HepG2 (cell line): ENCODE results near the gene CD68. TPM values are rescaled to one million over a fixed set of nuclear protein-coding genes. Genes with fewer than 3 reads are reported as not detected.

Experiments used
- CBX5 ChIP-seq: sonication (generic); formaldehyde crosslinking; IDR thresholded peaks from 2 replicates; pipeline ENCODE4 v1.4.0; 2020; ENCODE audit warnings: missing genetic modification reagents, borderline replicate concordance
- FOXJ3 ChIP-seq: sonication (generic); formaldehyde crosslinking; IDR thresholded peaks from 2 replicates; pipeline ENCODE4 v1.4.0; 2020; ENCODE audit warnings: missing genetic modification reagents, mild to moderate bottlenecking, borderline replicate concordance
- HHEX ChIP-seq: IDR thresholded peaks from 2 replicates; pipeline ENCODE4 v1.6.1; 2016; ENCODE audit warnings: control low read depth
- ISX ChIP-seq: sonication (generic); formaldehyde crosslinking; conservative IDR thresholded peaks from 2 replicates; pipeline ENCODE4 v1.5.0; 2020; ENCODE audit warnings: missing genetic modification reagents
- MEF2D ChIP-seq: sonication (generic); formaldehyde crosslinking; IDR thresholded peaks from 2 replicates; pipeline ENCODE4 v1.5.1; 2020; ENCODE audit warnings: mild to moderate bottlenecking, missing genetic modification reagents
- NFATC3 ChIP-seq: sonication (generic); formaldehyde crosslinking; IDR thresholded peaks from 2 replicates; pipeline ENCODE4 v1.5.1; 2020; ENCODE audit warnings: mild to moderate bottlenecking, missing genetic modification reagents
- PCBP2 ChIP-seq: fragments of 200-400 bp; formaldehyde crosslinking; optimal IDR thresholded peaks from 2 replicates; pipeline ENCODE3; 2018; ENCODE audit warnings: low read length, low read depth; ENCODE audit not compliant: poor library complexity, severe bottlenecking
- SIX1 ChIP-seq: sonication (generic); formaldehyde crosslinking; IDR thresholded peaks from 2 replicates; pipeline ENCODE4 v1.4.0; 2020; ENCODE audit warnings: missing genetic modification reagents, borderline replicate concordance
- SMAD9 ChIP-seq: sonication (generic); formaldehyde crosslinking; IDR thresholded peaks from 2 replicates; pipeline ENCODE4 v1.5.1; 2020; ENCODE audit warnings: mild to moderate bottlenecking, missing genetic modification reagents
- ZBTB20 ChIP-seq: sonication (generic); formaldehyde crosslinking; IDR thresholded peaks from 2 replicates; pipeline ENCODE4 v1.8.1; 2023; ENCODE audit warnings: missing genetic modification reagents, low read depth, mild to moderate bottlenecking, borderline replicate concordance
- ZBTB38 ChIP-seq: sonication (generic); formaldehyde crosslinking; IDR thresholded peaks from 2 replicates; pipeline ENCODE4 v1.5.1; 2020; ENCODE audit warnings: mild to moderate bottlenecking, missing genetic modification reagents
- ZBTB7A ChIP-seq: sonication (generic); formaldehyde crosslinking; IDR thresholded peaks from 2 replicates; pipeline ENCODE4 v1.8.0; 2022; ENCODE audit warnings: mild to moderate bottlenecking, missing genetic modification reagents
- ZFP90 ChIP-seq: sonication (generic); formaldehyde crosslinking; IDR thresholded peaks from 2 replicates; pipeline ENCODE4 v1.8.0; 2022; ENCODE audit warnings: missing genetic modification reagents, mild to moderate bottlenecking, inconsistent platforms, borderline replicate concordance
- ZNF251 ChIP-seq: sonication (generic); formaldehyde crosslinking; IDR thresholded peaks from 2 replicates; pipeline ENCODE4 v1.9.0; 2021; ENCODE audit warnings: mild to moderate bottlenecking, missing genetic modification reagents
- ZNF44 ChIP-seq: sonication (generic); formaldehyde crosslinking; IDR thresholded peaks from 2 replicates; pipeline ENCODE4 v1.5.1; 2020; ENCODE audit warnings: mild to moderate bottlenecking, missing genetic modification reagents
- ZNF607 ChIP-seq: sonication (generic); formaldehyde crosslinking; IDR thresholded peaks from 2 replicates; pipeline ENCODE4 v1.5.1; 2020; ENCODE audit warnings: missing genetic modification reagents, mild to moderate bottlenecking, borderline replicate concordance
- ZNF619 ChIP-seq: sonication (generic); formaldehyde crosslinking; IDR thresholded peaks from 2 replicates; pipeline ENCODE4 v1.4.0; 2020; ENCODE audit warnings: mild to moderate bottlenecking, missing genetic modification reagents
- polyA plus RNA-seq, 8 experiments: library from polyadenylated mRNA; depleted of rRNA in 3 of 8; stranded (reverse) in 7 of 8; unstranded in 1 of 8; fragments of >200 nt; fragmentation: Illumina TruSeq in 4 of 8; extraction: Trizol in 4 of 8; gene quantifications; 2 replicates each; pipeline versions ENCODE4 v1.2.1 to v1.2.3, GENCODE V29; 2011 to 2016; ENCODE audit warnings: low read depth in 4 of 8, missing spikeins in 1 of 8, mixed read lengths in 1 of 8; ENCODE audit not compliant: insufficient read depth in 1 of 8
- total RNA-seq, 5 experiments: library from RNA; depleted of rRNA; stranded (reverse); fragments of >200 nt; fragmentation: Illumina TruSeq; extraction: Trizol; gene quantifications; 2 replicates each; pipeline ENCODE4 v1.2.3, GENCODE V29; 2016; ENCODE audit warnings: low read depth in 1 of 5
- TF ChIP-seq, protein P1 (sequence below): sonication (generic); formaldehyde crosslinking; IDR thresholded peaks from 2 replicates; pipeline ENCODE4 v1.4.0; 2020; ENCODE audit warnings: missing genetic modification reagents, borderline replicate concordance
- TF ChIP-seq, protein P2 (sequence below): sonication (generic); formaldehyde crosslinking; IDR thresholded peaks from 2 replicates; pipeline ENCODE4 v1.5.1; 2020; ENCODE audit warnings: mild to moderate bottlenecking, missing genetic modification reagents, moderate library complexity
- TF ChIP-seq, protein P3 (sequence below): sonication (generic); formaldehyde crosslinking; IDR thresholded peaks from 2 replicates; pipeline ENCODE4 v1.5.0; 2020; ENCODE audit warnings: mild to moderate bottlenecking, missing genetic modification reagents
- TF ChIP-seq, protein P4 (sequence below): sonication (generic); formaldehyde crosslinking; IDR thresholded peaks from 2 replicates; pipeline ENCODE4 v1.4.0; 2020; ENCODE audit warnings: missing genetic modification reagents, borderline replicate concordance

Gene CD68
- total and polyA plus RNA-seq, 2 of the 13 experiments (the other 11 are each of a cell fraction or from before 2014, with no cell fraction given), result 10.3 to 104 TPM

DNA sequence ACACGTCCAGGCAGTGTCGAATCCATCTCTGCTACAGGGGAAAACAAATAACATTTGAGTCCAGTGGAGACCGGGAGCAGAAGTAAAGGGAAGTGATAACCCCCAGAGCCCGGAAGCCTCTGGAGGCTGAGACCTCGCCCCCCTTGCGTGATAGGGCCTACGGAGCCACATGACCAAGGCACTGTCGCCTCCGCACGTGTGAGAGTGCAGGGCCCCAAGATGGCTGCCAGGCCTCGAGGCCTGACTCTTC is 7.2 kb upstream of the CD68 start (continued):
- TF ChIP-seq, protein P1, sequence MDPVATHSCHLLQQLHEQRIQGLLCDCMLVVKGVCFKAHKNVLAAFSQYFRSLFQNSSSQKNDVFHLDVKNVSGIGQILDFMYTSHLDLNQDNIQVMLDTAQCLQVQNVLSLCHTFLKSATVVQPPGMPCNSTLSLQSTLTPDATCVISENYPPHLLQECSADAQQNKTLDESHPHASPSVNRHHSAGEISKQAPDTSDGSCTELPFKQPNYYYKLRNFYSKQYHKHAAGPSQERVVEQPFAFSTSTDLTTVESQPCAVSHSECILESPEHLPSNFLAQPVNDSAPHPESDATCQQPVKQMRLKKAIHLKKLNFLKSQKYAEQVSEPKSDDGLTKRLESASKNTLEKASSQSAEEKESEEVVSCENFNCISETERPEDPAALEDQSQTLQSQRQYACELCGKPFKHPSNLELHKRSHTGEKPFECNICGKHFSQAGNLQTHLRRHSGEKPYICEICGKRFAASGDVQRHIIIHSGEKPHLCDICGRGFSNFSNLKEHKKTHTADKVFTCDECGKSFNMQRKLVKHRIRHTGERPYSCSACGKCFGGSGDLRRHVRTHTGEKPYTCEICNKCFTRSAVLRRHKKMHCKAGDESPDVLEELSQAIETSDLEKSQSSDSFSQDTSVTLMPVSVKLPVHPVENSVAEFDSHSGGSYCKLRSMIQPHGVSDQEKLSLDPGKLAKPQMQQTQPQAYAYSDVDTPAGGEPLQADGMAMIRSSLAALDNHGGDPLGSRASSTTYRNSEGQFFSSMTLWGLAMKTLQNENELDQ, result no peak
- no peak; the same call in 1 of the 2 replicates for TF ChIP-seq ZBTB7A (CRISPR knock-in tag)
- TF ChIP-seq ZNF619, result no peak; the same call in 1 of the 2 replicates
- TF ChIP-seq CBX5, result no peak; the same call in 1 of the 2 replicates
- no peak for TF ChIP-seq ZNF44
- TF ChIP-seq, protein P2, sequence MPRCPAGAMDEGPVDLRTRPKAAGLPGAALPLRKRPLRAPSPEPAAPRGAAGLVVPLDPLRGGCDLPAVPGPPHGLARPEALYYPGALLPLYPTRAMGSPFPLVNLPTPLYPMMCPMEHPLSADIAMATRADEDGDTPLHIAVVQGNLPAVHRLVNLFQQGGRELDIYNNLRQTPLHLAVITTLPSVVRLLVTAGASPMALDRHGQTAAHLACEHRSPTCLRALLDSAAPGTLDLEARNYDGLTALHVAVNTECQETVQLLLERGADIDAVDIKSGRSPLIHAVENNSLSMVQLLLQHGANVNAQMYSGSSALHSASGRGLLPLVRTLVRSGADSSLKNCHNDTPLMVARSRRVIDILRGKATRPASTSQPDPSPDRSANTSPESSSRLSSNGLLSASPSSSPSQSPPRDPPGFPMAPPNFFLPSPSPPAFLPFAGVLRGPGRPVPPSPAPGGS (CRISPR knock-in tag), result no peak
- peak; percentile 52 for TF ChIP-seq ZFP90 (CRISPR knock-in tag)
- peak; percentile 41; the same call in 1 of the 2 replicates for TF ChIP-seq FOXJ3
- no peak for TF ChIP-seq PCBP2
- no peak; the same call in 1 of the 2 replicates for TF ChIP-seq ISX (CRISPR knock-in tag)
- TF ChIP-seq NFATC3 (CRISPR knock-in tag), result no peak
- no peak for TF ChIP-seq SIX1 (CRISPR knock-in tag)
- peak; percentile 49; the same call in 1 of the 2 replicates for TF ChIP-seq MEF2D (CRISPR knock-in tag)
- TF ChIP-seq ZNF251 (CRISPR knock-in tag), result no peak
- no peak for TF ChIP-seq SMAD9 (CRISPR knock-in tag)
- TF ChIP-seq HHEX (CRISPR knock-in tag), result no peak
- TF ChIP-seq ZBTB20 (CRISPR knock-in tag), result peak; percentile 56
- TF ChIP-seq ZNF607, result no peak; the same call in 1 of the 2 replicates
- 0 out of 2 replicates have a peak, but pooled peaks have one; percentile 19 for TF ChIP-seq ZBTB38 (CRISPR knock-in tag)
- TF ChIP-seq, protein P3, sequence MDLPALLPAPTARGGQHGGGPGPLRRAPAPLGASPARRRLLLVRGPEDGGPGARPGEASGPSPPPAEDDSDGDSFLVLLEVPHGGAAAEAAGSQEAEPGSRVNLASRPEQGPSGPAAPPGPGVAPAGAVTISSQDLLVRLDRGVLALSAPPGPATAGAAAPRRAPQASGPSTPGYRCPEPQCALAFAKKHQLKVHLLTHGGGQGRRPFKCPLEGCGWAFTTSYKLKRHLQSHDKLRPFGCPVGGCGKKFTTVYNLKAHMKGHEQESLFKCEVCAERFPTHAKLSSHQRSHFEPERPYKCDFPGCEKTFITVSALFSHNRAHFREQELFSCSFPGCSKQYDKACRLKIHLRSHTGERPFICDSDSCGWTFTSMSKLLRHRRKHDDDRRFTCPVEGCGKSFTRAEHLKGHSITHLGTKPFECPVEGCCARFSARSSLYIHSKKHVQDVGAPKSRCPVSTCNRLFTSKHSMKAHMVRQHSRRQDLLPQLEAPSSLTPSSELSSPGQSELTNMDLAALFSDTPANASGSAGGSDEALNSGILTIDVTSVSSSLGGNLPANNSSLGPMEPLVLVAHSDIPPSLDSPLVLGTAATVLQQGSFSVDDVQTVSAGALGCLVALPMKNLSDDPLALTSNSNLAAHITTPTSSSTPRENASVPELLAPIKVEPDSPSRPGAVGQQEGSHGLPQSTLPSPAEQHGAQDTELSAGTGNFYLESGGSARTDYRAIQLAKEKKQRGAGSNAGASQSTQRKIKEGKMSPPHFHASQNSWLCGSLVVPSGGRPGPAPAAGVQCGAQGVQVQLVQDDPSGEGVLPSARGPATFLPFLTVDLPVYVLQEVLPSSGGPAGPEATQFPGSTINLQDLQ (CRISPR knock-in tag), result no peak
- TF ChIP-seq, protein P4, sequence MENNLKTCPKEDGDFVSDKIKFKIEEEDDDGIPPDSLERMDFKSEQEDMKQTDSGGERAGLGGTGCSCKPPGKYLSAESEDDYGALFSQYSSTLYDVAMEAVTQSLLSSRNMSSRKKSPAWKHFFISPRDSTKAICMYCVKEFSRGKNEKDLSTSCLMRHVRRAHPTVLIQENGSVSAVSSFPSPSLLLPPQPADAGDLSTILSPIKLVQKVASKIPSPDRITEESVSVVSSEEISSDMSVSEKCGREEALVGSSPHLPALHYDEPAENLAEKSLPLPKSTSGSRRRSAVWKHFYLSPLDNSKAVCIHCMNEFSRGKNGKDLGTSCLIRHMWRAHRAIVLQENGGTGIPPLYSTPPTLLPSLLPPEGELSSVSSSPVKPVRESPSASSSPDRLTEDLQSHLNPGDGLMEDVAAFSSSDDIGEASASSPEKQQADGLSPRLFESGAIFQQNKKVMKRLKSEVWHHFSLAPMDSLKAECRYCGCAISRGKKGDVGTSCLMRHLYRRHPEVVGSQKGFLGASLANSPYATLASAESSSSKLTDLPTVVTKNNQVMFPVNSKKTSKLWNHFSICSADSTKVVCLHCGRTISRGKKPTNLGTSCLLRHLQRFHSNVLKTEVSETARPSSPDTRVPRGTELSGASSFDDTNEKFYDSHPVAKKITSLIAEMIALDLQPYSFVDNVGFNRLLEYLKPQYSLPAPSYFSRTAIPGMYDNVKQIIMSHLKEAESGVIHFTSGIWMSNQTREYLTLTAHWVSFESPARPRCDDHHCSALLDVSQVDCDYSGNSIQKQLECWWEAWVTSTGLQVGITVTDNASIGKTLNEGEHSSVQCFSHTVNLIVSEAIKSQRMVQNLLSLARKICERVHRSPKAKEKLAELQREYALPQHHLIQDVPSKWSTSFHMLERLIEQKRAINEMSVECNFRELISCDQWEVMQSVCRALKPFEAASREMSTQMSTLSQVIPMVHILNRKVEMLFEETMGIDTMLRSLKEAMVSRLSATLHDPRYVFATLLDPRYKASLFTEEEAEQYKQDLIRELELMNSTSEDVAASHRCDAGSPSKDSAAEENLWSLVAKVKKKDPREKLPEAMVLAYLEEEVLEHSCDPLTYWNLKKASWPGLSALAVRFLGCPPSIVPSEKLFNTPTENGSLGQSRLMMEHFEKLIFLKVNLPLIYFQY (CRISPR knock-in tag), result no peak; the same call in 1 of the 2 replicates
